GM12892 (cell line): ENCODE data around the gene OTC.

Source experiments
- POLR2A ChIP-seq: IDR thresholded peaks from 2 replicates; pipeline ENCODE4 v1.6.1; 2011; ENCODE audit warnings: low read depth, low read length, control low read depth
- POLR2AphosphoS5 ChIP-seq: IDR thresholded peaks from 2 replicates; pipeline ENCODE4 v1.6.1; 2011; ENCODE audit warnings: low read depth, low read length, control low read depth

DNA sequence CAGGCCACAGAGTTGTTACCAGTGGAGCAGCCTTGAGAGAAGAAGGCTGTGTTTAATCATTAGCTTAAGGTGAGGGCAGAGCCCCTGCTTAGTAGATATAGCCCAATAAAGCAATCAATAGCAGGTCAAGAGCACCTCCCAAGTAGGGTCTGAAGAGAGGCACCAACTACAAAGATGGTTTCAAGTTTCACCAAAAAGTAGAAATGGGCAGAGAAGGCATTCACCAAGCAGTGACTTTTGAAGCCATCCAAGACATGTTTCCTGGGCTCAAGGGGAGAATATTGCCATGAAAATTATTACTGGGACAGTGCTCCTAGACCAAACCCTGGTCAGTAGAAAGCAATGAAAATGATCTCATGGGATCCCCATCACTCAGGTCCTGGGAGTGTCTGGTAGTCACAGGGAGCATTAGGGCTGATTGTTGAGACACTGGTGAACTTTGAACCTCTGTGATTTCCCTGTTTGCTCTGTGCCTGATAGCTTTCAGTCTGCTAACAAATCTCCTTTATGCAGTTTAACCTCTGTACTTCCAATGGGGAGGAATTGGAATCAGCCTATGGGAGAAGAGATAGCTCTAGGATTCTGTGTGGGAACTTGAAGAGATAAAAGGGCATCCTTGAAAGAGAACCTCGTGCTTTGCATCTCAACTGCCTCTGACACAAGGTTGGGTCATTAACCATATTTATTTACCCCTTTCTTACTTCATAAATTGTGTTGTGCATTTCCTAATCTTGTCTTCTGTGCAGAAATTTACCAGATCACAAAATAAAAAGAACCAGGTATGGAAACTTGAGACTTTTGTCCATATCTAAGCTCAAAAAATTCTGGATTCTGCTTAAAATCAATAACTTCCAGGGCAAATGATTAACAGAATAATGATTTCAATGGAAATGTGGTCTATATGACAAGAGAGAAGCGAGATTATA is 9.3 kb upstream of the OTC start:
- TF ChIP-seq POLR2A: no peak
- TF ChIP-seq POLR2AphosphoS5: no peak
